DMS79 treated with DMSO at 0.1 percent for 48 hours (cell line): ENCODE results near the gene HMCN1.

ENCODE experiments used
- DNase-seq: peaks from one replicate; lab custom pipeline; 2025; lab: John Stamatoyannopoulos, UW

Gene HMCN1

DNA sequence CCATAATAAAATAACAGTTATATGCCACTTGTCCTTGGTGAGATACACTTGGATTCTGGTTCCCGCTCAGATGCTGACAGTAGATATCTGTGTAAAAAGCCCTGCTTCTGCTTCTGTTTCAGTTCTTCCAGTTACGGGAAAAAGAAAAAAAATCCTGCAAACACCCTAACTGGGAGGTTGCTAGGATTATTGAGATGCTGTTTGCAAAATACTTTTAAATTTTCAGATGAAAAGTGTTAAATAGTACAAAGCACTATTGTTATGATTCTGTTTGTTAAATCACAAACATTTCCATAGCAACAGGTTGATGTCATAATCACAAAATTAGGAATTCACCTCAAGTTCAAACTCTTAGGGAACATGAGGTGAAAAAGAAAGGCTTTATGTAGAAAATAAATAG, 232.3 kb downstream of the HMCN1 start:
- DNase-seq = no peak

DNA sequence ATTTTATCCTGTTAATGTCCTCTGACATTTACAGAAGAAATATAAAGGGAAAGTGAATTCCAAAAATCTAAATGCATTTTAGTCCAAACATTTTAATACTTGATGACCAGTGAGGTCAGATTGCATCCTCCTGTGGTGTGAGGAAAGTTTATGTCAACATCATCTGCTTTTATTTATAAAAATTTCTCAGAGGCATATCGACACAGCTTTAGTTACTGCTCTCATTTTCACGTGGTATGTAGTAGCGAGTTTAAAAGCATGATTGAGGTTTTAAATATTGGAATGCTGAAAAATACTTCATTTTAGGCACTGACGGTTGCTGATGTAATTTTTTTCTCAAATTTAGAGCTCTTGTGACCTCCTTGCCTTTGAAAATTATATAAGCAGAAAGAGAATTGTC, 234.8 kb downstream of the HMCN1 start:
- no peak for DNase-seq

- DNase-seq = no peak
Measured at GRCh38 chr1:185969524-185969991, 235.4 kb downstream of the HMCN1 start.

DNA sequence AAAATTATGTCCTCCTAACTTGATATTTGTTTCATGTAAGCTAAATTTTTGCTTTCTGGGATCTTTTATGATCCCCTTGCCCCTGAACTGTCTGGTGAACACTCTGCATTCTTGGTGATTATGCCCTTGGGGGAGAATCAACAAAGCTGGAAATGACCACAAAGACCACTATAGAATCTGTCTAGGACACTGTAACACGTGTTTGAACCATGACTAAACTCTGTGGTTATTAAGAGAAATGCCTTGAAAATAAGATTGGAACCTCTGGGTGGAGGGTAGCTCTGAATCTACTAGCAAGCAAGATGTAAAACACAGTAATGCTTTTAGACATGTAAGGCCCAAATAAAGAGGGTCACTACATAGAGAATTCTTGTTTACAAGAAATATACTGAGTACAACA, 237.5 kb downstream of the HMCN1 start:
- no peak for DNase-seq

DNA sequence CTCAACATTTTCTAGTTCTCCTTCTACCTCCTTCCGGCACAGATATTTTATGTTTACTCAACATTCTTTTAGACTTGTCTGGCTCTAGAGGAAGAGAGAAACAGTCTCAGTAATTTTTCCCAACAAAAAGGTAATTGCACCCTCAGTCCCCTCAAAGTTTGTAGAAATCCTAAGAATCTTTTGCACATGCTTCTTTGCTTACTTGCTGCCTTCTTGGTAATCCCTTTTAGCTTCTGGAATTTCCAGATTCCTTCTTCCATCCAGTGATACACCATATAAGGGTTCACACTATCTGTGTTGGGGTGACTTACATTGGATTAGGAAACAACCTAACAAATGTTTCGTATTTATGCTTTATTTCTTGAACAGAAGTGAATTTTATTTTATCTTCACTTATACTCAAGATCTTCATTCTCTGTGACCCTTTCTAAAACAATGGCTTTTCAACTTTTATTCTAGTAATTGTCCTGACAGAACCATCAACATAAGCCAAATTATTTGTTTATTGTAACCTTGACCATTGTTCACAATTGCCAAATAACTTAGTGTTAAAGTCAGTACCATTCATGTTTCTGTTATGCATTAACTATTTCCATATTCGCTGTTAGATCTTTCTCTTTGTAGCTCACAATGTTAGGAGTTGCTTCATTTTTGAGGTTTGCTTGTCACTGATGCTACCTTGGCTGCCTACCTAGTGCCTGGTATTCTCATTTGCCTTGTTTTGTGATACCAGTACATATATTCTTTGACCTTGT, 238.1 kb downstream of the HMCN1 start:
- no peak for DNase-seq

- no peak for DNase-seq
Measured at GRCh38 chr1:185973645-185974044, 239.5 kb downstream of the HMCN1 start.

GRCh38 chr1:185974367-185975170, 240.4 kb downstream of the HMCN1 start:
- DNase-seq = no peak

- no peak for DNase-seq
Measured at GRCh38 chr1:185980891-185981290, 246.7 kb downstream of the HMCN1 start.

- DNase-seq = no peak
Measured at GRCh38 chr1:185984113-185984836, 250.1 kb downstream of the HMCN1 start.

DNA sequence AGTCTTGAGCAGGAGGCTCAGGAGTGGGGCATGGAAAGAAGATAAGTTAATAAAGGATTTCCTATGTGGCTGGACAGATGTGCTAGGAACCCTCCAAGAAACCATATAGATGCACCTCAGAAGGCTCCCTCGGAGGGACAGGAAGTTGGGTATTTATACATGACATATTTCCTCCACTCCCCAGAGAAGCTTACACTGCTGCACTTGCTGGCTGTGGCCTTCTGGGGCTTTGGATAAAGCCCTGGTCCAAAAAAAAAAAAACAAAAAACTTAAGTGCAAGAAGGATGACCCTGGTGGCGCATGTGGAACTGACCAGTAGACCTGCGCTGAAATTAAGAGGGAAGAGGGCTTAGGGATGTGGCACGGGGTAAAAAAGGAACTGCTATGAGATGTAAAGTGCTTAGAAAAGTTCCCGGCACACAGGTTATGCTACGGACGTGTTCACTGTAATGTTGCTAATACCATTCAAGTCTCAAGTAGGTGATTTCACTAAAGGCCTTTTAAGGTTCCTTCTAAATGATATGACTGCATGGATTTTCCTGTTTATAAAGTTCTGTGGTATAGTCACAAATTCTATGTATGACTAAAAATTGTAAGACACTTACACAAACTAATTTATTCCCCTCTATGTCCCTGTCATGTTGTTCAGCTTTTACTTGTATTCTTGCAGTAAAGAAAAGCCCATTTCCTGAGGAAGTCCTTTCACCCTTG, 253.6 kb downstream of the HMCN1 start:
- no peak for DNase-seq

DNA sequence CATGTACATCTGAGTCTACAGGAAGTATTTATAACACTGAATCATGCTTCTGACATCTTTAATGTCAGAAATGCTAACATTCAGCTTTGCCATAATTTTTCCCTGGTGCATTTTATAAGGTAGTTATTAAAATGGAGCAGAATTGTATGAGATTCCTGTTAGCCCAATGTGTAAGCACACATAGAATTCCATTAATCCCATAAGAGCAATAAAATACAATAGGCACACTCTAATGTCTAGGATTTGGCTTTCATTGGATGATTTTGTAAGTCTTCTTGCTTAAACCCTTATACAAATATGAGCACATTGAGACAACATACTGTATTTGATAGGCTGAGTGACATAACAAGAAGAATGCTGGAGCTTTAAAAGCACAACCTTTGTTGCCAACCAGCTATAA, 256.4 kb downstream of the HMCN1 start:
- DNase-seq = no peak

GRCh38 chr1:185991266-185991665, 257.1 kb downstream of the HMCN1 start:
- no peak for DNase-seq

DNA sequence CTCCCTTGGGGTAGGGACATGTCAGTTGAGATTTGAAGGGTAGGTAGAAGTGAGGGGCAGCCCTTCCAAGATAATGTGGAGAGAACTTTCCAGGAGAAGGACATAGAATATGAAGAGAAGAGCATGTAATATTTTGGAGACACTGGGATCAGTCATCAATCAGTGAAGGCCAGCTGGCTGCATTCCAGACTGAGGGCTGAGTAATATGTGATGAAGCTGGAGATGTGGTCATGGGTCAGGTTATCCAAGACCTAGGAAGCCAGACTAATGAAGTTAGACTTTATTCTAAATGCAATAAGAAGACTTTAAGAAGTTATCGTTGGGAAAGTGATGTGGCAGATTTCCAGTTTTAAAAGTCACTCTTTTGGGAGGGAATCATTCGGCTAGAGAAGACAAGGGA, 262.0 kb downstream of the HMCN1 start:
- no peak for DNase-seq

DNA sequence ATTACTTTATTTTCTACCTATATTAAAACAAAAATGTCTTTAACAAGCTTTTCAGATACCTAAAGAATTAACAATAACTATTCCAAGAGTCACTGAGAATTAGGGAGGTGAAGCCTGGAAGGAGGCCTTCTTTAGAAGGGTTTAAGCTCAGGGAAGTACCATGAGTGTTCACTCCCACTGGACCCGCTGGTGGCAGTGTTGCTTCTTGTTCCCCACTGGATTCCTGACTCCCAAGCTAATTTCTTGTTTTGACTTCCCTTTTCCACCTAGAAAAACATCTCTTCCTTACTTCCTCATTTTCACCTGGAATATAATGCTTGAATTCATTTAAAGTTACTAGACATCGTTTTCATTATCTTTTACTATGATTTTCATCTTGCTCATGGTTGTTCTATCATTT, 264.2 kb downstream of the HMCN1 start:
- no peak for DNase-seq

GRCh38 chr1:186002406-186002805, 268.2 kb downstream of the HMCN1 start:
- no peak for DNase-seq

DNA sequence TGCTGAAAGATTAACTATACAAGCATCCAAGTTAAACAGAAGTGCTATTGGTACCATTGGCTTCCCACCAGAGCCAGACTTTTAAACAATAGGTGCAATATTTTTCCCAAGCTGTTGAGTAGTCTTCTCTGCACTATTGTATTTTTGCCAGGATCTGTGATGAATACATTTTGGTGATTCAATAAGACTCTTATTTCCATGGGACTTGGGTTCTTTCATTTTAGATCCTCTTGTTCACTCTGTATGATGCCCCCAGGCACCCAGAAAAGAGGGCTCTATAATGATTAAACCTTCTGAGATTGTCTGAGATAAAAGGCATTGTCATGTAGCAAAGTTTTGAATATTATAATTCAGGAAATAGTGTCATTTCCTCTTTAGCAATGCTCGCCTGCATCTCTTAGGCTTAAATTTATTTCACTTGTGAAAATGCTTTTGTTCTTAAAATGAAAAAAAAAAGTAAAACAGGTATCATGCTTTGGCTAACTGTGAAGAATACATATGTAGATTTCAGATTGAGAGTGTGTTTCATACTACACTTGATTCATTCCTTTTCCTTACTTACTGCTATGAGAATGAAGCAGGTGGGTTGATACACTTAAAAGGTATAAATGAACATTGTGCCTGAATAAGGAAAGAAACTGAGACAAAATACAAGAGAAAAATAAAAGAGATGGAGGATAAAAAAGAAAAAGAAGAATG, 275.0 kb downstream of the HMCN1 start:
- DNase-seq = no peak

GRCh38 chr1:186014370-186015037, 280.3 kb downstream of the HMCN1 start:
- no peak for DNase-seq

- no peak for DNase-seq
Measured at GRCh38 chr1:186016856-186017255, 282.7 kb downstream of the HMCN1 start.

DNA sequence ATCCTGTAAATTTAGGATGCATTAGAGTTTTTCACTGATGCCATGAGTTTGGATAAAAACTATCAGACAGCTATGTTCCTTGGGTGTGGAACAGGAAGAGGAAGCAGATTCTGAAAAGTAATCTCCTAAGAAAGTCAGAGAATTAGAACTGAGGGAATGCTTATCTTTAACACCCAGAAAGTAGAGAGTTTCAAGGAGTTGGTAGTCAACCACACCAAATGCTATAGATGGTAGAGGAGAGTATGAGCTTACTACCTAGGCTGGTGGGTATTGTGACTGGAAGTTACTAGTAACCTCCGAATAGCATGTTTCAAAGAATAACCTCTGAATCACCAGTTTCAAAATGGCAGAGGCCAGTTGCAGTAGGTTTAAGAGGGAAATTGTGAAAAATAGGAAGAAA, 288.0 kb downstream of the HMCN1 start:
- DNase-seq = no peak

DNA sequence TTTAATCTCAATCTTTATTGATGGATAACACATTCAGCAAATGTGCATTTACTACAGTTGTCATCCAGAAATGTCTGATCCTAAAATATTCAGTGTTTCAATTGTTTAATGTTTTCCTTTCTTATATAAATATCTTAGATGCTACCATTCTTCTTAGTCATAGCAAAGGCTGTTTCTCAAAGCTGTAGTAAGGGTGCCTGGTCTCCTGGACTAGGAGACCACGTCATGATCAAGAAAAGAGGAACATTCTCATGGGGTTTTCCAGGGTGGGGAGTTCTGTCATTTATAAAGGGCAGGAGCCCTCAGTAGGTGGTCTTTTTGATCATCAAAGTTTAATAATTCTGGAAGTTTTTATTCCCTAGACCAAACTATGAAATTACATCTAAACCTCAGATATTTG, 292.8 kb downstream of the HMCN1 start:
- no peak for DNase-seq

DNA sequence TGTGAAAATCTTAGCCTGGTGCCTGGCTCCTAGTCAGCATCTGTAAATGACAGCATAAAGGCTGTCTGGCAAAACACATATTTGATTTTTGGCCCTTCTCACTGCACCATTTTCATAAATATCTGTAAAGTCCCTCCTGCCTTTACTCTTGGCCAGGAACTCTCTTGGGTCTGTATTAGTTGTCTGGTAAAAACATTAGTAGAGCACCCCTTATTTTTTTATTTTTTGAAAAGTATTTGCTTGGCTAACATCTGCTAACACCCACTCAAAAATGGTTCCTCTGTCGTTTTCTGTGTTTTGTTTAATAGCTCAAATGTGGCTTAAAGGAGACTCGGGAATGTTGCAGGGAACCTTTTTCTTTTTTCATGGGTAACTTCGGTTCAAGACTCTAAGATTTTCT, 293.4 kb downstream of the HMCN1 start:
- no peak for DNase-seq
